Left lung (tissue), 10 donors: ENCODE measurements around the gene FRMD4B. TPM values are rescaled to one million over a fixed set of nuclear protein-coding genes. Genes with fewer than 3 reads are reported as not detected.

Source experiments
- ATAC-seq: fragments of 200-7000 bp; cut with Tn5 transposase; one replicate; pipeline ENCODE4 v1.9.1; 2020; ENCODE audit warnings: moderate library complexity
- DNase-seq, 4 donors: peaks; one replicate each; pipeline ENCODE4 v3.0.0-alpha.2; 2013 to 2020
- H3K27ac ChIP-seq, 2 donors: fragments of 200-600 bp; sonication (generic) in 1 of 2; one replicate each; pipeline versions ENCODE4 v1.5.0 to v1.8.0; 2020 to 2021
- H3K27me3 ChIP-seq, 2 donors: fragments of 200-600 bp; sonication (generic) in 1 of 2; one replicate each; pipeline versions ENCODE4 v1.5.0 to v1.8.0; 2020 to 2021
- H3K36me3 ChIP-seq, 2 donors: fragments of 200-600 bp; sonication (generic) in 1 of 2; one replicate each; pipeline versions ENCODE4 v1.5.0 to v1.8.0; 2020 to 2021
- H3K4me1 ChIP-seq, 2 donors: fragments of 200-600 bp; one replicate each; pipeline ENCODE4 v1.8.0; 2021
- H3K4me3 ChIP-seq, 2 donors: fragments of 200-600 bp; sonication (generic) in 1 of 2; one replicate each; pipeline versions ENCODE4 v1.5.0 to v1.8.0; 2020 to 2021; ENCODE audit warnings: mild to moderate bottlenecking in 1 of 2
- H3K9me3 ChIP-seq, 2 donors: fragments of 200-600 bp; sonication (generic) in 1 of 2; one replicate each; pipeline versions ENCODE4 v1.5.0 to v1.8.0; 2020 to 2021
- intact Hi-C, 2 donors: fragments of 100-400 bp; cut with DNase I; formaldehyde crosslinking; loops; one replicate each; pipeline versions ENCODE4 v1.11.2 to v1.14.2; 2022
- polyA plus RNA-seq, 6 donors: library from polyadenylated mRNA; unstranded; fragments of 120-200 nt; gene quantifications; one replicate each; pipeline ENCODE4 v1.2.1, GENCODE V29; 2013; ENCODE audit not compliant: insufficient read length in 6 of 6
- total RNA-seq, 2 donors: library from RNA; stranded (reverse); fragmentation: NEBNext Ultra II Directional; extraction: Animal tissue kit (Norgen Biotek cat#: 25700); gene quantifications; one replicate each; pipeline ENCODE4 v1.2.1, GENCODE V29; 2021
- TF ChIP-seq, protein P1 (sequence below), 2 donors: fragments of 200-600 bp; sonication (generic) in 1 of 2; IDR thresholded peaks; one replicate each; pipeline versions ENCODE4 v1.5.0 to v1.8.0; 2021; ENCODE audit warnings: antibody characterized with exemption in 2 of 2
- donor health status: DM: no; HTN: yes; CAD: no.
- donor health status: DM: no; HTN: no; CAD: no.

FRMD4B gene
- total and polyA plus RNA-seq, 8 donors: 49.0 to 78.7 (median 71.1) TPM

DNA sequence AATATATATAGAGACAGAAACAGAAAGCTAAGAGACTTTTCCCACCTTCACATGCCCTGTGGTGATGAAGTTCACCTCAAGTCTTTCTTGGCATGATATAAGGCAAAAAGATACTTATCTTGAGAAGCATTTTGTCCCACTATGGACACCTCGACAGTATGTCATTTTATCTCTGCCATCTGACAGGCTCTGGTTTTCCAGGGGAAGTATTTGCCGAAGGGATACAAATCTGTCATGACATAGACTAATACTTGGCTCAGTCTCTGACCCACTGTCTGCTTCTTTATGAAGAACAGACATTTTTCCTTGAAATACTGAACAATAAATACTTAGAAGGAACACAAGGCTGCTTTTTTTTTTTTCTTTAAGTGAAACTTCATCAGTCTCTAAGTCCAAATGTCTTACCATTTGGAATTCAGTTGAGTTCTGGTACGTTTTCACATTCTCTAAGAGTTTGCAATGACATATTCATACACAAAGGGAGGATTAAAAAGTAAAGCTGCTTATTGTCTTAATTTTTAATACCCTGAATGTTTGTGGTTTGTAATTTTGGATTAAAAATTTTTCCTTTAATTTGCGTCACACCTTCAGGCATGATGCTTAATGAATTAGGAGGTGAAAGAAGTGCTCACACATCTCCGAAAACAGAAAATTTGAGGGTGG is 175.7 kb downstream of the FRMD4B start:
- H3K36me3 ChIP-seq: peaks cover 0 to 21% of the 10 kb centered on the region in 2 donors
- ATAC-seq (no peak), DNase-seq (no peak)
- H3K4me1 ChIP-seq: peaks cover 0 to 42% of the 10 kb centered on the region in 2 donors
- no peak overlapping the region for H3K4me3 ChIP-seq
- no peak overlapping the region for H3K27ac ChIP-seq
- no peaks in the 10 kb centered on the region for H3K27me3 ChIP-seq
- intact Hi-C loops: no loop called here
- TF ChIP-seq, protein P1, sequence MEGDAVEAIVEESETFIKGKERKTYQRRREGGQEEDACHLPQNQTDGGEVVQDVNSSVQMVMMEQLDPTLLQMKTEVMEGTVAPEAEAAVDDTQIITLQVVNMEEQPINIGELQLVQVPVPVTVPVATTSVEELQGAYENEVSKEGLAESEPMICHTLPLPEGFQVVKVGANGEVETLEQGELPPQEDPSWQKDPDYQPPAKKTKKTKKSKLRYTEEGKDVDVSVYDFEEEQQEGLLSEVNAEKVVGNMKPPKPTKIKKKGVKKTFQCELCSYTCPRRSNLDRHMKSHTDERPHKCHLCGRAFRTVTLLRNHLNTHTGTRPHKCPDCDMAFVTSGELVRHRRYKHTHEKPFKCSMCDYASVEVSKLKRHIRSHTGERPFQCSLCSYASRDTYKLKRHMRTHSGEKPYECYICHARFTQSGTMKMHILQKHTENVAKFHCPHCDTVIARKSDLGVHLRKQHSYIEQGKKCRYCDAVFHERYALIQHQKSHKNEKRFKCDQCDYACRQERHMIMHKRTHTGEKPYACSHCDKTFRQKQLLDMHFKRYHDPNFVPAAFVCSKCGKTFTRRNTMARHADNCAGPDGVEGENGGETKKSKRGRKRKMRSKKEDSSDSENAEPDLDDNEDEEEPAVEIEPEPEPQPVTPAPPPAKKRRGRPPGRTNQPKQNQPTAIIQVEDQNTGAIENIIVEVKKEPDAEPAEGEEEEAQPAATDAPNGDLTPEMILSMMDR (IDR thresholded peaks at IDR 0.05): no peak
- H3K9me3 ChIP-seq: no peaks in the 10 kb centered on the region

DNA sequence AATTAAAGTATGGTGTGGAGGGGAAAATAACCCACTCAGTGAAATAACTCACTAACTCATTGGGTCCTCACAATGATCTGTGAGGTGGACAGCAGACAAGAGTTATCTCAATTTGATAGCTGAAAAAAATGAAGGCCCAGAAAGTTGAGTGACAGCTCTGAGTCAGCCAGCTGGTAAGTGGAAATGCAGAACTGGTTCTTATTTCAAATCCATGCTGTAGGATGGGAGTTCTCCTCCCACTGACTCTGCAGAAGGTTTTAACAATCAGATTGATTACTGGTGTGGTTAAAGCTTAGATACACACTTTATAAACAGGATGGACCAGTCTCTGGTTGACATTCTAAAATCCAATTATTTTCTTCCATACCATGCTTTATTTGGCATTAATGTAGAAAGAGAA is 176.5 kb downstream of the FRMD4B start:
- Histone ChIP-seq H3K9me3 (no peaks in the 10 kb centered on the region), H3K36me3 (peaks cover 0 to 16% of the 10 kb centered on the region in 2 donors), H3K4me3 (no peak overlapping the region), H3K4me1 (peaks cover 0 to 42% of the 10 kb centered on the region in 2 donors), H3K27me3 (no peaks in the 10 kb centered on the region), H3K27ac (peak overlapping the region in 1 of 2 donors; percentile 13)
- ATAC-seq: no peak
- intact Hi-C loops: no loop called here
- no peak for DNase-seq
- TF ChIP-seq, protein P1 (IDR thresholded peaks at IDR 0.05): no peak

DNA sequence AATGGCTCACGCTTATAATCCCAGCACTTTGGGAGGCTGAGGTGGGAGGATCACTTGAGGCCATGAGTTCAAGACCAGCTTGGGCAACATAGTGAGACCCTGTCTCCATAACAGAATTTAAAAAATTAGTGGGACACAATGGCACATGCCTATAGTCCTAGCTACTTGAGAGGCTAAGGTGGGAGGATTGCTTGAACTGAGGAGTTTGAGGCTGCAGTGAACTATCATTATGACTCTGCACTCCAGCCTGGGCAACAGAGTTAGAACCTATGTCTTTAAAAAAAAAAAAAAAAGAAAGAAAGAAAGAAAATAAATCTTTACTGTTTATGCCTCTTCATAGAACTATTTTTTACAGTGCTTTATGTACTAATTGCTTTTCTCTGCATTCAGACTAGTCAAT is 178.9 kb downstream of the FRMD4B start:
- DNase-seq: no peak
- Histone ChIP-seq H3K9me3 (no peaks in the 10 kb centered on the region), H3K4me1 (peaks cover 0 to 28% of the 10 kb centered on the region in 2 donors), H3K27ac (peak overlapping the region in 1 of 2 donors; percentile 78), H3K4me3 (no peak overlapping the region), H3K27me3 (no peaks in the 10 kb centered on the region), H3K36me3 (peaks cover 0 to 9% of the 10 kb centered on the region in 2 donors)
- intact Hi-C loops: no loop called here
- TF ChIP-seq, protein P1 (IDR thresholded peaks at IDR 0.05): no peak
- no peak for ATAC-seq

DNA sequence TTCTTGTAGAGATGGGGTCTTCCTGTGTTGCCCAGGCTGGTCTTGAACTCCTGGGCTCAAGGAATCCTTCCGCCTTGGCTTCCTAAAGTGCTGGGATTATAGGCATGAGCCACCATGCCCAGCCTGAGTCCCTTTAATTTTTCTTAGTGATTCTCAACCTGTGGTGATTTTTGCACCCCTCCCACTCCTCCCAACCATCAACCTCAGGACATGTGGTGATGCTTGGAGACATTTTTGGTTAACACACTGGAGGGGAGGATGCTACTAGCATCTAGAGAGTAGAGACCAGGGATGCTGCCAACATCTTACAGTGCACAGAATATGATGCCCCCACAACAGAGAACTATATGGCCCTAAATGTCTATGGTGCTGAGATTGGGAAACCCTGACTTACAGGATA is 180.5 kb downstream of the FRMD4B start:
- H3K4me1 ChIP-seq: peaks cover 0 to 22% of the 10 kb centered on the region in 2 donors
- no peaks in the 10 kb centered on the region for H3K9me3 ChIP-seq
- DNase-seq (no peak), ATAC-seq (no peak)
- peaks cover 0 to 4% of the 10 kb centered on the region in 2 donors for H3K36me3 ChIP-seq
- no peaks in the 10 kb centered on the region for H3K27me3 ChIP-seq
- no peak overlapping the region for H3K27ac ChIP-seq
- intact Hi-C loops: no loop called here
- TF ChIP-seq, protein P1 (IDR thresholded peaks at IDR 0.05): no peak
- no peak overlapping the region for H3K4me3 ChIP-seq

DNA sequence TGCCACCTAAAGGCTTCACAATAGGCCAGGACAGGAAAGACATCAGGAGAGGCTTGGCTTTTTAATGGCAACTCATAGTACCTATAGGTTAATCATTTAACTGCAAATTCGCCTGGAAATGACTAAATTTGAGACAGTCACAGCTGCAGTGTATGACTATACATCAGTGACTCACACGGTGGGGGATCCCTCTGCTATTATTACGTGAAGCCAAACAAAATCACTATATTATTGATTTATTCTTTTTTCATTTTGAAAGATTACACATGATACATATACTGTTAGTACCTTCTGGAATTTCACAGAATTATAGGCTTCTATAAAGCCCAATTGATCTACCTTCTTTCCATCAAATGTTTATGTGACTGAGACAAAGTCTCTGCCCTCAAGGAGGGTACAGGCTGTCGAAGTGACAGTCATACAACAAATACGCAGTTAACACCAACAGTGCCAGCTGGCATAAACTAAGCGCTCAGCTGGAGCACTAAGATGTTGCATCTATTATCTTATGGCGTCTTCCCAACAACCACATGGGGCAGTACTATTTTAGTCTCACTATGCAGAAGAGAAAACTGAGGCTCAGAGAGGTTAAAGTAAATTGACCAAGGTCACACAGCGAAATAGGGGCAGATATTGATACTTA is 181.5 kb downstream of the FRMD4B start:
- H3K27me3 ChIP-seq: no peaks in the 10 kb centered on the region
- H3K36me3 ChIP-seq: peaks cover 0 to 2% of the 10 kb centered on the region in 2 donors
- no peak overlapping the region for H3K27ac ChIP-seq
- H3K4me1 ChIP-seq: peaks cover 0 to 27% of the 10 kb centered on the region in 2 donors
- intact Hi-C loops: no loop called here
- no peak for ATAC-seq
- TF ChIP-seq, protein P1 (IDR thresholded peaks at IDR 0.05): no peak
- no peak overlapping the region for H3K4me3 ChIP-seq
- no peak for DNase-seq
- no peaks in the 10 kb centered on the region for H3K9me3 ChIP-seq
